ENCODE data around the gene MAP6D1. TPM values are rescaled to one million over a fixed set of nuclear protein-coding genes. Genes with fewer than 3 reads are reported as not detected.

The MAP6D1 gene
- total and polyA plus RNA-seq, 2 of the 4 experiments (the other 2 are of a cell fraction) = 2.7 to 5.2 TPM

GRCh38 chr3:183801601-183802000 is 23.8 kb downstream of the MAP6D1 start:
- no peak overlapping the region for H3K18ac ChIP-seq (ENCODE audit: low read depth, low read length)
- no peak overlapping the region for H4K8ac ChIP-seq (ENCODE audit: low read depth in 2 of 2, low read length in 2 of 2)
- H4K5ac ChIP-seq (ENCODE audit: low read depth, low read length) = no peak overlapping the region
- peaks cover 0 to 9% of the 10 kb centered on the region in 2 experiments; a peak in 2 of 4 replicates for H3K79me1 ChIP-seq (ENCODE audit: low read depth in 1 of 2, low read length in 2 of 2)
- H3K56ac ChIP-seq (ENCODE audit: extremely low read depth, insufficient read depth, low read length) = no peak overlapping the region
- TF ChIP-seq CTCF (conservative IDR thresholded peaks at IDR 0.05; ENCODE audit: low read depth, low read length) = no peak
- no peak for TF ChIP-seq RFX5 (IDR thresholded peaks at IDR 0.05; ENCODE audit: low read depth, low read length)
- TF ChIP-seq CHD1 (IDR thresholded peaks at IDR 0.05; ENCODE audit: low read depth, low read length) = no peak
- no peak for TF ChIP-seq SMC3 (IDR thresholded peaks at IDR 0.05; ENCODE audit: low read depth, low read length)
- TF ChIP-seq RCOR1 (IDR thresholded peaks at IDR 0.05; ENCODE audit: insufficient replicate concordance, low read length) = no peak
- TF ChIP-seq FOS (IDR thresholded peaks at IDR 0.05; ENCODE audit: low read depth, low read length) = no peak
- TF ChIP-seq POLR2A (IDR thresholded peaks at IDR 0.05; ENCODE audit: low read depth, low read length) = no peak
- no peak for TF ChIP-seq RAD21 (IDR thresholded peaks at IDR 0.05; ENCODE audit: low read length)
- TF ChIP-seq, protein P1, sequence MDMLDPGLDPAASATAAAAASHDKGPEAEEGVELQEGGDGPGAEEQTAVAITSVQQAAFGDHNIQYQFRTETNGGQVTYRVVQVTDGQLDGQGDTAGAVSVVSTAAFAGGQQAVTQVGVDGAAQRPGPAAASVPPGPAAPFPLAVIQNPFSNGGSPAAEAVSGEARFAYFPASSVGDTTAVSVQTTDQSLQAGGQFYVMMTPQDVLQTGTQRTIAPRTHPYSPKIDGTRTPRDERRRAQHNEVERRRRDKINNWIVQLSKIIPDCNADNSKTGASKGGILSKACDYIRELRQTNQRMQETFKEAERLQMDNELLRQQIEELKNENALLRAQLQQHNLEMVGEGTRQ (IDR thresholded peaks at IDR 0.05; ENCODE audit: low read depth, low read length) = no peak
- TF ChIP-seq MAZ (IDR thresholded peaks at IDR 0.05; ENCODE audit: borderline replicate concordance, low read depth, low read length) = no peak
- TF ChIP-seq MAFK (IDR thresholded peaks at IDR 0.05; ENCODE audit: low read depth, low read length) = no peak
- TF ChIP-seq BHLHE40 (IDR thresholded peaks at IDR 0.05; ENCODE audit: low read depth, low read length) = no peak
- no peak for TF ChIP-seq NFE2L2 (IDR thresholded peaks at IDR 0.05; ENCODE audit: low read depth, low read length)
- no peak for TF ChIP-seq CEBPB (IDR thresholded peaks at IDR 0.05; ENCODE audit: low read depth, low read length)
- TF ChIP-seq, protein P2, sequence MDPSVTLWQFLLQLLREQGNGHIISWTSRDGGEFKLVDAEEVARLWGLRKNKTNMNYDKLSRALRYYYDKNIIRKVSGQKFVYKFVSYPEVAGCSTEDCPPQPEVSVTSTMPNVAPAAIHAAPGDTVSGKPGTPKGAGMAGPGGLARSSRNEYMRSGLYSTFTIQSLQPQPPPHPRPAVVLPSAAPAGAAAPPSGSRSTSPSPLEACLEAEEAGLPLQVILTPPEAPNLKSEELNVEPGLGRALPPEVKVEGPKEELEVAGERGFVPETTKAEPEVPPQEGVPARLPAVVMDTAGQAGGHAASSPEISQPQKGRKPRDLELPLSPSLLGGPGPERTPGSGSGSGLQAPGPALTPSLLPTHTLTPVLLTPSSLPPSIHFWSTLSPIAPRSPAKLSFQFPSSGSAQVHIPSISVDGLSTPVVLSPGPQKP (IDR thresholded peaks at IDR 0.05; ENCODE audit: borderline replicate concordance, low read depth, low read length) = no peak
- no peak for TF ChIP-seq MXI1 (IDR thresholded peaks at IDR 0.05; ENCODE audit: borderline replicate concordance, low read depth, low read length)
- no peak overlapping the region for H3K4me2 ChIP-seq (ENCODE audit: low read depth, low read length)
- H3K23ac ChIP-seq (ENCODE audit: low read depth, low read length) = no peak overlapping the region
- H2BK120ac ChIP-seq (ENCODE audit: low read depth, low read length) = no peak overlapping the region
- peaks cover 4% of the 10 kb centered on the region for H4K20me1 ChIP-seq (ENCODE audit: insufficient read depth, low read length)
- no peak overlapping the region for H2BK20ac ChIP-seq (ENCODE audit: low read depth, low read length)
- H3K36me3 ChIP-seq (ENCODE audit: control insufficient read depth, insufficient read depth, low read length) = peaks cover 73% of the 10 kb centered on the region
- H3K9ac ChIP-seq (ENCODE audit: low read depth, low read length) = no peak overlapping the region
- in situ Hi-C loops (cut with MboI; ENCODE audit: low sequenced_read_pairs) (no loop called here), intact Hi-C loops (cut with micrococcal nuclease) (no loop called here), dilution Hi-C loops (cut with HindIII; ENCODE audit: low sequenced_read_pairs, unreplicated experiment) (no loop called here)
- no peak overlapping the region for H3K14ac ChIP-seq (replicated peaks; ENCODE audit: low read depth, low read length)
- ChIA-PET CTCF (interaction anchor here (0.5 kb wide), 1 partner anchor 22 kb away, joined by 6 read pairs; no protein-coding TSS in a partner anchor), POLR2A (ENCODE audit: unreplicated experiment) (no interaction called here)
- H3K27ac ChIP-seq (ENCODE audit: insufficient read depth, low read length) = no peak overlapping the region
- WGBS, 2 experiments (ENCODE audit: extremely low coverage in 2 of 2, insufficient read length in 1 of 2) = no CpG with 5 or more reads among the region's 5 CpGs
- no peaks in the 10 kb centered on the region for H3K27me3 ChIP-seq (ENCODE audit: control insufficient read depth, insufficient read depth, low read length)
- H4K91ac ChIP-seq (ENCODE audit: insufficient read depth, low read depth, low read length) = no peak overlapping the region
- TSS peak; percentile 38 for BruUV-seq (replicated peaks)
- H2AFZ ChIP-seq (replicated peaks; ENCODE audit: low read length, poor library complexity) = no peak overlapping the region
- no peak overlapping the region for H3K4ac ChIP-seq (ENCODE audit: low read depth, low read length)
- ATAC-seq (ENCODE audit: low read depth) = no peak
- no peak for DNase-seq
- H2AK9ac ChIP-seq (replicated peaks; ENCODE audit: low read depth, low read length, poor library complexity) = no peak overlapping the region
- H3K9me3 ChIP-seq (ENCODE audit: control insufficient read depth, insufficient read depth, low read length) = no peaks in the 10 kb centered on the region
- H3K4me3 ChIP-seq (ENCODE audit: insufficient read depth, low read depth, low read length) = no peak overlapping the region
- no peak overlapping the region for H2BK15ac ChIP-seq (ENCODE audit: low read depth, low read length)
- H3K9me1 ChIP-seq (ENCODE audit: insufficient read depth, low read length) = no peaks in the 10 kb centered on the region
- no peak overlapping the region for H2BK5ac ChIP-seq (ENCODE audit: low read depth, low read length, poor library complexity, severe bottlenecking)
- no peaks in the 10 kb centered on the region for H3K4me1 ChIP-seq (ENCODE audit: control insufficient read depth, insufficient read depth, low read length)
- H2AK5ac ChIP-seq (ENCODE audit: low read depth, low read length) = no peak overlapping the region

Measured in IMR-90 (cell line).